Measurements from ENCODE around the gene COPZ1.

The COPZ1 gene

GRCh38 chr12:54384591-54385041 is 59.7 kb downstream of the COPZ1 start, which contains the start of gene ZNF385A:
ZNF385A (minus strand) TSS chr12:54384733; CDS start chr12:54384514, 219 bp downstream.
- TF ChIP-seq SIN3A (IDR thresholded peaks at IDR 0.05; ENCODE audit: borderline replicate concordance, insufficient read depth, low read length) (no peak), REST (IDR thresholded peaks at IDR 0.05; ENCODE audit: insufficient read depth in 1 of 2, low read depth in 2 of 2, low read length in 2 of 2) (no peak), TAF1 (IDR thresholded peaks at IDR 0.05; ENCODE audit: borderline replicate concordance, insufficient read depth, low read length) (no peak), POLR2AphosphoS5 (IDR thresholded peaks at IDR 0.05; ENCODE audit: low read depth, low read length) (no peak), FOXP2 (optimal IDR thresholded peaks at IDR 0.05; ENCODE audit: borderline replicate concordance, extremely low read depth, extremely low read length, insufficient read depth) (no peak)

- TF ChIP-seq REST (IDR thresholded peaks at IDR 0.05; ENCODE audit: insufficient read depth in 1 of 2, low read depth in 2 of 2, low read length in 2 of 2), result no peak
- TF ChIP-seq SIN3A (IDR thresholded peaks at IDR 0.05; ENCODE audit: borderline replicate concordance, insufficient read depth, low read length), result no peak
- no peak for TF ChIP-seq TAF1 (IDR thresholded peaks at IDR 0.05; ENCODE audit: borderline replicate concordance, insufficient read depth, low read length)
- no peak for TF ChIP-seq FOXP2 (optimal IDR thresholded peaks at IDR 0.05; ENCODE audit: borderline replicate concordance, extremely low read depth, extremely low read length, insufficient read depth)
- no peak for TF ChIP-seq POLR2AphosphoS5 (IDR thresholded peaks at IDR 0.05; ENCODE audit: low read depth, low read length)
These were observed 60.5 kb downstream of the COPZ1 start for GRCh38 chr12:54385251-54385914.

- TF ChIP-seq TAF1 (IDR thresholded peaks at IDR 0.05; ENCODE audit: borderline replicate concordance, insufficient read depth, low read length), result no peak
- no peak for TF ChIP-seq SIN3A (IDR thresholded peaks at IDR 0.05; ENCODE audit: borderline replicate concordance, insufficient read depth, low read length)
- TF ChIP-seq POLR2AphosphoS5 (IDR thresholded peaks at IDR 0.05; ENCODE audit: low read depth, low read length), result no peak
- TF ChIP-seq REST (IDR thresholded peaks at IDR 0.05; ENCODE audit: insufficient read depth in 1 of 2, low read depth in 2 of 2, low read length in 2 of 2), result no peak
- TF ChIP-seq FOXP2 (optimal IDR thresholded peaks at IDR 0.05; ENCODE audit: borderline replicate concordance, extremely low read depth, extremely low read length, insufficient read depth), result no peak
These were observed 61.6 kb downstream of the COPZ1 start for GRCh38 chr12:54386403-54387113.

- no peak for TF ChIP-seq SIN3A (IDR thresholded peaks at IDR 0.05; ENCODE audit: borderline replicate concordance, insufficient read depth, low read length)
- TF ChIP-seq FOXP2 (optimal IDR thresholded peaks at IDR 0.05; ENCODE audit: borderline replicate concordance, extremely low read depth, extremely low read length, insufficient read depth), result no peak
- TF ChIP-seq REST (IDR thresholded peaks at IDR 0.05; ENCODE audit: insufficient read depth in 1 of 2, low read depth in 2 of 2, low read length in 2 of 2), result no peak
- TF ChIP-seq TAF1 (IDR thresholded peaks at IDR 0.05; ENCODE audit: borderline replicate concordance, insufficient read depth, low read length), result no peak
- no peak for TF ChIP-seq POLR2AphosphoS5 (IDR thresholded peaks at IDR 0.05; ENCODE audit: low read depth, low read length)
These were observed 62.2 kb downstream of the COPZ1 start for GRCh38 chr12:54387114-54387467.

All from PFSK-1 (cell line).